GM21717 (cell line): ENCODE measurements around the gene MSANTD7.

Experiments
- ATAC-seq: cut with Tn5 transposase; IDR thresholded peaks from one replicate; pipeline ENCODE4 v1.9.1; 2021; ENCODE audit warnings: mild to moderate bottlenecking, moderate library complexity; ENCODE audit not compliant: unreplicated experiment

MSANTD7 gene

GRCh38 chr10:14879928-14880193 is 41.8 kb downstream of the MSANTD7 start:
- no peak for ATAC-seq

- ATAC-seq: no peak
Observed at GRCh38 chr10:14880229-14880628, 42.1 kb downstream of the MSANTD7 start.

- ATAC-seq: no peak
Observed at GRCh38 chr10:14884082-14884481, 46.0 kb downstream of the MSANTD7 start.
